Activated naive CD4-positive, alpha-beta T cell treated with anti-CD3 and anti-CD28 coated beads, Interleukin-2, amount 50 U/mL, for 24 hours (primary cell): Measurements from ENCODE around the gene LPP.

Experiments used
- H3K27ac Mint-ChIP-seq: one replicate; pipeline ENCODE4 v1.8.0; 2021; ENCODE audit warnings: mild to moderate bottlenecking, mixed read lengths
- H3K27me3 Mint-ChIP-seq: one replicate; pipeline ENCODE4 v1.8.0; 2021; ENCODE audit warnings: mixed read lengths
- H3K36me3 Mint-ChIP-seq: one replicate; pipeline ENCODE4 v1.8.0; 2021; ENCODE audit warnings: mixed read lengths
- H3K4me1 Mint-ChIP-seq: one replicate; pipeline ENCODE4 v1.8.0; 2021; ENCODE audit warnings: mixed read lengths
- H3K4me3 Mint-ChIP-seq: one replicate; pipeline ENCODE4 v1.8.0; 2021; ENCODE audit warnings: mild to moderate bottlenecking, mixed read lengths
- H3K9me3 Mint-ChIP-seq: one replicate; pipeline ENCODE4 v1.8.0; 2021; ENCODE audit warnings: mixed read lengths

Gene LPP

GRCh38 chr3:188488801-188489200, 334.8 kb downstream of the LPP start:
- no peaks in the 10 kb centered on the region for H3K27me3 Mint-ChIP-seq
- peaks cover 34% of the 10 kb centered on the region for H3K36me3 Mint-ChIP-seq
- H3K4me1 Mint-ChIP-seq = peaks cover 4% of the 10 kb centered on the region
- H3K4me3 Mint-ChIP-seq = no peak overlapping the region
- no peaks in the 10 kb centered on the region for H3K9me3 Mint-ChIP-seq
- H3K27ac Mint-ChIP-seq = no peak overlapping the region

- H3K4me1 Mint-ChIP-seq = peaks cover 4% of the 10 kb centered on the region
- H3K27me3 Mint-ChIP-seq = no peaks in the 10 kb centered on the region
- no peaks in the 10 kb centered on the region for H3K9me3 Mint-ChIP-seq
- H3K27ac Mint-ChIP-seq = no peak overlapping the region
- peaks cover 26% of the 10 kb centered on the region for H3K36me3 Mint-ChIP-seq
- no peak overlapping the region for H3K4me3 Mint-ChIP-seq
Measured at GRCh38 chr3:188489639-188490405, 335.9 kb downstream of the LPP start.

- Mint-ChIP-seq H3K36me3 (peaks cover 23% of the 10 kb centered on the region), H3K4me3 (no peak overlapping the region), H3K4me1 (peaks cover 4% of the 10 kb centered on the region), H3K27me3 (no peaks in the 10 kb centered on the region), H3K27ac (no peak overlapping the region), H3K9me3 (no peaks in the 10 kb centered on the region)
Measured at GRCh38 chr3:188490416-188490815, 336.5 kb downstream of the LPP start.

GRCh38 chr3:188491276-188491687, 337.3 kb downstream of the LPP start:
- Mint-ChIP-seq H3K4me1 (peaks cover 4% of the 10 kb centered on the region), H3K27me3 (no peaks in the 10 kb centered on the region), H3K36me3 (peaks cover 19% of the 10 kb centered on the region), H3K4me3 (no peak overlapping the region), H3K9me3 (no peaks in the 10 kb centered on the region), H3K27ac (peak overlapping the region; percentile 66)

- H3K4me3 Mint-ChIP-seq = no peak overlapping the region
- H3K4me1 Mint-ChIP-seq = no peaks in the 10 kb centered on the region
- H3K27ac Mint-ChIP-seq = no peak overlapping the region
- H3K36me3 Mint-ChIP-seq = peaks cover 14% of the 10 kb centered on the region
- no peaks in the 10 kb centered on the region for H3K9me3 Mint-ChIP-seq
- H3K27me3 Mint-ChIP-seq = no peaks in the 10 kb centered on the region
Measured at GRCh38 chr3:188496390-188496789, 342.4 kb downstream of the LPP start.

GRCh38 chr3:188497021-188497420, 343.1 kb downstream of the LPP start:
- no peaks in the 10 kb centered on the region for H3K27me3 Mint-ChIP-seq
- H3K27ac Mint-ChIP-seq = no peak overlapping the region
- no peaks in the 10 kb centered on the region for H3K4me1 Mint-ChIP-seq
- H3K36me3 Mint-ChIP-seq = peaks cover 16% of the 10 kb centered on the region
- H3K9me3 Mint-ChIP-seq = peaks cover under 1% of the 10 kb centered on the region
- H3K4me3 Mint-ChIP-seq = no peak overlapping the region

- peaks cover 34% of the 10 kb centered on the region for H3K36me3 Mint-ChIP-seq
- H3K4me3 Mint-ChIP-seq = no peak overlapping the region
- H3K4me1 Mint-ChIP-seq = peaks cover 22% of the 10 kb centered on the region
- H3K9me3 Mint-ChIP-seq = peaks cover 20% of the 10 kb centered on the region
- H3K27me3 Mint-ChIP-seq = no peaks in the 10 kb centered on the region
- H3K27ac Mint-ChIP-seq = no peak overlapping the region
Measured at GRCh38 chr3:188503647-188504046, 349.7 kb downstream of the LPP start.

GRCh38 chr3:188505151-188505550, 351.2 kb downstream of the LPP start:
- peaks cover 22% of the 10 kb centered on the region for H3K4me1 Mint-ChIP-seq
- peaks cover 20% of the 10 kb centered on the region for H3K9me3 Mint-ChIP-seq
- H3K36me3 Mint-ChIP-seq = peaks cover 38% of the 10 kb centered on the region
- H3K4me3 Mint-ChIP-seq = no peak overlapping the region
- no peak overlapping the region for H3K27ac Mint-ChIP-seq
- no peaks in the 10 kb centered on the region for H3K27me3 Mint-ChIP-seq

GRCh38 chr3:188505911-188506310, 352.0 kb downstream of the LPP start:
- H3K27ac Mint-ChIP-seq = no peak overlapping the region
- no peak overlapping the region for H3K4me3 Mint-ChIP-seq
- peaks cover 38% of the 10 kb centered on the region for H3K36me3 Mint-ChIP-seq
- peaks cover 22% of the 10 kb centered on the region for H3K4me1 Mint-ChIP-seq
- no peaks in the 10 kb centered on the region for H3K27me3 Mint-ChIP-seq
- H3K9me3 Mint-ChIP-seq = peaks cover 20% of the 10 kb centered on the region

GRCh38 chr3:188506446-188506845, 352.5 kb downstream of the LPP start:
- H3K27ac Mint-ChIP-seq = no peak overlapping the region
- H3K9me3 Mint-ChIP-seq = peaks cover 20% of the 10 kb centered on the region
- H3K4me1 Mint-ChIP-seq = peaks cover 22% of the 10 kb centered on the region
- no peaks in the 10 kb centered on the region for H3K27me3 Mint-ChIP-seq
- H3K36me3 Mint-ChIP-seq = peaks cover 37% of the 10 kb centered on the region
- H3K4me3 Mint-ChIP-seq = no peak overlapping the region

GRCh38 chr3:188507244-188507720, 353.3 kb downstream of the LPP start:
- H3K9me3 Mint-ChIP-seq = peaks cover 17% of the 10 kb centered on the region
- H3K36me3 Mint-ChIP-seq = peaks cover 34% of the 10 kb centered on the region
- H3K27me3 Mint-ChIP-seq = no peaks in the 10 kb centered on the region
- H3K4me1 Mint-ChIP-seq = peaks cover 22% of the 10 kb centered on the region
- no peak overlapping the region for H3K27ac Mint-ChIP-seq
- H3K4me3 Mint-ChIP-seq = no peak overlapping the region

- H3K27ac Mint-ChIP-seq = no peak overlapping the region
- peaks cover 32% of the 10 kb centered on the region for H3K36me3 Mint-ChIP-seq
- peaks cover 15% of the 10 kb centered on the region for H3K9me3 Mint-ChIP-seq
- H3K4me3 Mint-ChIP-seq = no peak overlapping the region
- no peaks in the 10 kb centered on the region for H3K27me3 Mint-ChIP-seq
- H3K4me1 Mint-ChIP-seq = peaks cover 22% of the 10 kb centered on the region
Measured at GRCh38 chr3:188508454-188508853, 354.5 kb downstream of the LPP start.

- Mint-ChIP-seq H3K4me1 (peaks cover 22% of the 10 kb centered on the region), H3K9me3 (peaks cover 10% of the 10 kb centered on the region), H3K4me3 (no peak overlapping the region), H3K36me3 (peaks cover 28% of the 10 kb centered on the region), H3K27me3 (no peaks in the 10 kb centered on the region), H3K27ac (no peak overlapping the region)
Measured at GRCh38 chr3:188509316-188509715, 355.4 kb downstream of the LPP start.

- no peak overlapping the region for H3K27ac Mint-ChIP-seq
- H3K9me3 Mint-ChIP-seq = peaks cover 7% of the 10 kb centered on the region
- peaks cover 22% of the 10 kb centered on the region for H3K4me1 Mint-ChIP-seq
- no peak overlapping the region for H3K4me3 Mint-ChIP-seq
- no peaks in the 10 kb centered on the region for H3K27me3 Mint-ChIP-seq
- peaks cover 24% of the 10 kb centered on the region for H3K36me3 Mint-ChIP-seq
Measured at GRCh38 chr3:188510366-188510765, 356.4 kb downstream of the LPP start.

- Mint-ChIP-seq H3K4me3 (no peak overlapping the region), H3K27ac (no peak overlapping the region), H3K9me3 (peaks cover 5% of the 10 kb centered on the region), H3K4me1 (no peaks in the 10 kb centered on the region), H3K36me3 (peaks cover 17% of the 10 kb centered on the region), H3K27me3 (no peaks in the 10 kb centered on the region)
Measured at GRCh38 chr3:188513662-188514328, 359.8 kb downstream of the LPP start.

GRCh38 chr3:188516515-188516914, 362.6 kb downstream of the LPP start:
- H3K9me3 Mint-ChIP-seq = peaks cover 5% of the 10 kb centered on the region
- no peaks in the 10 kb centered on the region for H3K4me1 Mint-ChIP-seq
- H3K4me3 Mint-ChIP-seq = no peak overlapping the region
- H3K36me3 Mint-ChIP-seq = peaks cover 11% of the 10 kb centered on the region
- no peak overlapping the region for H3K27ac Mint-ChIP-seq
- no peaks in the 10 kb centered on the region for H3K27me3 Mint-ChIP-seq
